ENCODE measurements around the gene FAM156B. TPM values are rescaled to one million over a fixed set of nuclear protein-coding genes. Genes with fewer than 3 reads are reported as not detected.
"Not testable (repeated sequence)": the region's sequence is repeated elsewhere in the genome, so short reads cannot be mapped to it uniquely, and the experiment has no call there.

Gene FAM156B
- total RNA-seq (2014; rRNA removed; shearing (Covaris generic); ENCODE audit: low replicate concordance) = 10.2 and 15.0 TPM in 2 replicates

DNA sequence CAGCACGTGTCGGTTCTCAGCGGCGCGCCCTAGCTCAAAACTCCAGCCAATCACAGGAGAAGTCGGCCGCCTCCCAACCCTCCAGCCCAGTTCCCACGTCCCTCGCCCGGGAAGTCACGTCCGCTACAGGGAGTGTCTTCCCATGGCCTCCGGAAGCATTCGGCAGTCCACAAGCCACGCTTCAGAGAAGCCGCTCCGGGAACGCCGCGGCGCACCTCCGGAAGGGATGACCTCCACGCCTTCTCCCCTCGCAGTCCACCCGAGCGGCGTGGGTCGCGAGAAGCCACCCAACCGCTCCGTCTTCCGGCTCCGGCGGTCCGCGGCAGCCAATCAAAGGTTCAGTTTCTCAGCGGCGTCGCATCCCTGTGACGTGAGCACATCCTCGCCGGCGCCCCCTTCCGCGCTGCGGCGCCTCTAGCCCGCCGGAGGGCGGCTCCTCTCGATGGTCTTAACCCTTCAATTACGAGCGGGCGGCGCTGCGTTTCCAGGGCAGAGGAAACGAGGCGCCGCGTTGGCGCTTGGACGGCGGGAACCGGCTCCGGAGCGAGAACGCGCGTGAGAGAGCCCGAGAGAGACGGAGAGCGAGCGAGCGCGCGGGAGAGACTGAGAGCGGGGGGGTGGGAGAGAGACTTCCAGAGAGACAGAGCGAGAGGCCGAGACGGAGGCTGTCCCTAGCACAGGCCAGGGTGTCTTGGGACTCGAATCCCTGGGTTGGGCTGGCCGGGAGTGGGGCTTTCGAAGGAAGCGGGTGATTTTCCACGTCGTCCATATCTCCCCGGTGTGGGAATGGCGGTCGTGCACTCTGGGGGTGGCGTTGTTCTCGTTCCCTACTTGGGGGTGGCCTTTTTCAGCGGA, at the start of gene FAM156B:
Gene FAM156B, plus strand, starts transcription at position 476 of the 855 bp plus-strand sequence. CDS start 9,896 bp downstream, outside the sequence.
- not testable (repeated sequence) for H2AFZ ChIP-seq (ENCODE audit: low read length); H3K27me3 ChIP-seq (ENCODE audit: low read length); H3K79me2 ChIP-seq (ENCODE audit: low read length); H3K9me3 ChIP-seq (ENCODE audit: low read length); H3K9me2 ChIP-seq (replicated peaks; ENCODE audit: insufficient read depth, low read length); H3K4me2 ChIP-seq (ENCODE audit: low read depth, low read length, poor library complexity, severe bottlenecking); H3K9ac ChIP-seq (ENCODE audit: low read length); DNase-seq; H3K4me1 ChIP-seq (ENCODE audit: low read length); H3K36me3 ChIP-seq (ENCODE audit: insufficient read depth, low read length); H3K4me3 ChIP-seq (ENCODE audit: low read length); H3K27ac ChIP-seq (ENCODE audit: low read length); H4K20me1 ChIP-seq (ENCODE audit: insufficient read depth, low read depth, low read length)

DNA sequence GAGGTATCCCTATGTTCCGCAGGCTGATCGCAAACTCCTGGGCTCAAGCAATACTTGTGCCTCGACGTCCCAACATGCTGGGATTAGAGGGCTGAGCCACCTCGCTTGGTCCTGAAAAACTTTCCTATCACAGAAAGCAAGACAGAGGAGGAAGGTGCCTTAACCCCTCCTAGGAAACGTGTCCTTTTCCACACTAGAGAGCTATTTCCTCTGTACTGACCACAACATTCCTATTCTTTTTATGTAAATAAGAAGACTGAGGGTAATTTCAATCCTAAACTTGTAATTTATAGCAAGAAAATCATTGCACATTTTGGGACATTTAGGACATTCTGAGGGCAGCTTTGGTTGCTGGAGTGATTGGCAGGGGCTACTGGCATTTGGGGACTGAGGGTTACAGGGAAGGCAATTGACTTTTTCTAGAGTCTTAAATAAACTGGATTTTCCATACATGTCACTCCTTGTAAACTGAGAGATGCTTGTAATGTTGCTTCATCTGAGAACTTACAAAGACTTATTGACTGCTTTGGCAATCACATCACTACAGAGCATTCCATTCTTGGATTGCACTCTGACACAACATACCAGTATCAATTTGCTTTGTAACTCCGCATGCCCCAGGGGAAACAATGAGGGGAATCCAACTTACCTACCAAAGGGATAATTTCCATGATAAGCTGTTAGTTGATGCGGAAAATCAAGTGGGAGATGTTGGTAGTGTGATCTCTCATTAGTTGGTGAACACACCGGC, 44.8 kb upstream of the FAM156B start:
- Histone ChIP-seq H3K36me3 (ENCODE audit: insufficient read depth, low read length) (no peaks in the 10 kb centered on the region), H3K79me2 (ENCODE audit: low read length) (no peaks in the 10 kb centered on the region), H3K4me3 (ENCODE audit: low read length) (no peak overlapping the region), H4K20me1 (ENCODE audit: insufficient read depth, low read depth, low read length) (no peaks in the 10 kb centered on the region), H3K4me2 (ENCODE audit: low read depth, low read length, poor library complexity, severe bottlenecking) (no peak overlapping the region), H2AFZ (ENCODE audit: low read length) (no peak overlapping the region), H3K27ac (ENCODE audit: low read length) (no peak overlapping the region), H3K9ac (ENCODE audit: low read length) (no peak overlapping the region), H3K9me2 (replicated peaks; ENCODE audit: insufficient read depth, low read length) (no peaks in the 10 kb centered on the region), H3K9me3 (ENCODE audit: low read length) (no peaks in the 10 kb centered on the region), H3K27me3 (ENCODE audit: low read length) (no peaks in the 10 kb centered on the region), H3K4me1 (ENCODE audit: low read length) (peaks cover 14% of the 10 kb centered on the region)
- no peak for DNase-seq

DNA sequence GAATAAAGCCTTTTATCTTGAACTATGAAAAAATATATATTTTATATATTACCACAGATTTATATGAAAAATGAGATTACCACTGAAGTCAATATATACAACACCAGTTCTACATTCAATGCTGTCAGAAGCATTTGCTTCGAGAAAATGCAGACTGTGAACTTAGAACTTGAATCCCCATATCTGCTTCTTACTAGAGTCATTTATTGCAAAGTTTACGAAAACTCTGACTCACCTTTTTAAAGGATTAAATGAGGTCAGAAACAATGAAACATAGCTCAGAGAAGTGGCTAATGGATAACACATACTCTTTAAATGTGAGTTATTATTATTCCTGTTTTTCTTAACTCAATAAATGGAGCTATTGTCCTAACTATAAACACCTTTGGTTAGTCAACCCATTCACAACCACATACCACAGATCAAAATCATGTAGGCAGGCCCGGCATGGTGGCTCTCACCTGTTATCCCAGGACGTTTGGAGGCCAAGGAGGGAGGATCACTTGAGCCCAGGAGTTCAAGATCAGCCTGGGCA, 40.1 kb upstream of the FAM156B start:
- H3K79me2 ChIP-seq (ENCODE audit: low read length); H3K27ac ChIP-seq (ENCODE audit: low read length); H3K4me3 ChIP-seq (ENCODE audit: low read length); H2AFZ ChIP-seq (ENCODE audit: low read length); H3K4me2 ChIP-seq (ENCODE audit: low read depth, low read length, poor library complexity, severe bottlenecking); H4K20me1 ChIP-seq (ENCODE audit: insufficient read depth, low read depth, low read length); DNase-seq; H3K9me2 ChIP-seq (replicated peaks; ENCODE audit: insufficient read depth, low read length); H3K9ac ChIP-seq (ENCODE audit: low read length); H3K9me3 ChIP-seq (ENCODE audit: low read length); H3K36me3 ChIP-seq (ENCODE audit: insufficient read depth, low read length); H3K27me3 ChIP-seq (ENCODE audit: low read length): not testable (repeated sequence)
- H3K4me1 ChIP-seq (ENCODE audit: low read length) = peaks cover 14% of the 10 kb centered on the region

DNA sequence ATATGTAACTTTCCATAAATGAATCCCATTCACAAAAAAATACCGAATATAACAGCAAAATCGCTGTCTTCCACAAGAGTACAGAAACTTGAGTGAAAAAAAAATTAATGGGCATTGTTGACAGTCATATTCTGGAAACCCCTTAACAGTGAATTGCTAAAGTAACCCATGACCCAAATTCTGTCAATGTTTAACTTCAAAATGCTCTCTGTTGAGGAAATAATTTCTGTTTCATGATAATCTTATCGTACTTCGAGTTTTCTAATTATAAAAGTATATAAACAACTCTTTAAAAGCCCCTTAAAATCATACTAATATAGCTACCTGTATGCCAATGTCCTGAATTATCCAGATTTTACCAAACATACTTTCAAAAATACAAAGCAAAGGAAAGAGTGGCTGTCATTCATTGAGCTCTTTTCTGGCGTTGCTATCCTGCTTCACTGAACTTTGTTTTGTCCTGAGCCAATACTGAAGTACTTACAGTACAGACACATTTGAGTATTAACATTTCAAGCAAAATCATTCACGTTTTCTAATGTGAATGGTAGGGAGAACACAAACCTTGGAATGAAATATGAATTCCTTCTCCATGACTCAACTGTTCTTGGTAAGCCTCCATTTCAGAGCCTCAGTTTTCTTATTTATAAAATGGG, 31.7 kb upstream of the FAM156B start:
- H3K4me3 ChIP-seq (ENCODE audit: low read length) = no peak overlapping the region
- H2AFZ ChIP-seq (ENCODE audit: low read length) = no peak overlapping the region
- no peak overlapping the region for H3K9ac ChIP-seq (ENCODE audit: low read length)
- H4K20me1 ChIP-seq (ENCODE audit: insufficient read depth, low read depth, low read length) = no peaks in the 10 kb centered on the region
- no peaks in the 10 kb centered on the region for H3K9me3 ChIP-seq (ENCODE audit: low read length)
- H3K4me1 ChIP-seq (ENCODE audit: low read length) = no peaks in the 10 kb centered on the region
- H3K9me2 ChIP-seq (replicated peaks; ENCODE audit: insufficient read depth, low read length) = no peaks in the 10 kb centered on the region
- H3K27me3 ChIP-seq (ENCODE audit: low read length) = no peaks in the 10 kb centered on the region
- no peaks in the 10 kb centered on the region for H3K36me3 ChIP-seq (ENCODE audit: insufficient read depth, low read length)
- DNase-seq = no peak
- no peak overlapping the region for H3K27ac ChIP-seq (ENCODE audit: low read length)
- H3K79me2 ChIP-seq (ENCODE audit: low read length) = no peaks in the 10 kb centered on the region
- no peak overlapping the region for H3K4me2 ChIP-seq (ENCODE audit: low read depth, low read length, poor library complexity, severe bottlenecking)

- Histone ChIP-seq H3K4me3 (ENCODE audit: low read length) (no peak within 1 kb of the TSS), H3K4me2 (ENCODE audit: low read depth, low read length, poor library complexity, severe bottlenecking) (no peak within 1 kb of the TSS), H3K9me2 (replicated peaks; ENCODE audit: insufficient read depth, low read length) (no peaks in the 10 kb centered on the region), H3K79me2 (ENCODE audit: low read length) (no peaks in the 10 kb centered on the region), H3K9ac (ENCODE audit: low read length) (no peak within 1 kb of the TSS), H3K4me1 (ENCODE audit: low read length) (no peaks in the 10 kb centered on the region), H4K20me1 (ENCODE audit: insufficient read depth, low read depth, low read length) (no peaks in the 10 kb centered on the region), H3K36me3 (ENCODE audit: insufficient read depth, low read length) (no peaks in the 10 kb centered on the region), H3K9me3 (ENCODE audit: low read length) (no peaks in the 10 kb centered on the region), H3K27ac (ENCODE audit: low read length) (no peak within 1 kb of the TSS), H2AFZ (ENCODE audit: low read length) (no peak within 1 kb of the TSS), H3K27me3 (ENCODE audit: low read length) (no peaks in the 10 kb centered on the region)
- no peak for DNase-seq
These were observed 29.4 kb upstream of the FAM156B start, which contains the start of gene XAGE3 for GRCh38 chrX:52867610-52868348. Gene XAGE3, minus strand, starts transcription at chrX:52868083. Its CDS starts 950 bp downstream, at chrX:52867133.

GRCh38 chrX:52870046-52870445, 27.1 kb upstream of the FAM156B start:
- Histone ChIP-seq H3K4me1 (ENCODE audit: low read length) (no peaks in the 10 kb centered on the region), H3K36me3 (ENCODE audit: insufficient read depth, low read length) (no peaks in the 10 kb centered on the region), H3K4me3 (ENCODE audit: low read length) (no peak overlapping the region), H3K27ac (ENCODE audit: low read length) (no peak overlapping the region), H3K4me2 (ENCODE audit: low read depth, low read length, poor library complexity, severe bottlenecking) (no peak overlapping the region), H3K9me2 (replicated peaks; ENCODE audit: insufficient read depth, low read length) (no peaks in the 10 kb centered on the region), H3K79me2 (ENCODE audit: low read length) (no peaks in the 10 kb centered on the region), H3K27me3 (ENCODE audit: low read length) (no peaks in the 10 kb centered on the region), H2AFZ (ENCODE audit: low read length) (no peak overlapping the region), H3K9ac (ENCODE audit: low read length) (no peak overlapping the region), H3K9me3 (ENCODE audit: low read length) (no peaks in the 10 kb centered on the region), H4K20me1 (ENCODE audit: insufficient read depth, low read depth, low read length) (no peaks in the 10 kb centered on the region)
- no peak for DNase-seq

DNA sequence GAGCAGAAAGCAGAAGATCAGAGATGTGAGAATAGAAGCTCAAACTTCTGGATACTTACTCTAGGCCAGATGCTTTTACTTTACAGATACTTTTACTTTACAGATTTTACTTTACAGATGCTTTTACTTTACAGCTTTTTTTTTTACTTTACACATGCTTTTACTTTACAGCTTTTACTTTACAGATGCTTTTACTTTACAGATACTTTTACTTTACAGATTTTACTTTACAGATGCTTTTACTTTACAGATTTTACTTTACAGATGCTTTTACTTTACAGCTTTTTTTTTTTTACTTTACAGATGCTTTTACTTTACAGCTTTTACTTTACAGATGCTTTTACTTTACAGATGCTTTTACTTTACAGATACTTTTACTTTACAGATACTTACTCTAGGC, 23.3 kb upstream of the FAM156B start:
- H3K9me2 ChIP-seq (replicated peaks; ENCODE audit: insufficient read depth, low read length); H3K4me3 ChIP-seq (ENCODE audit: low read length); H4K20me1 ChIP-seq (ENCODE audit: insufficient read depth, low read depth, low read length); H3K27ac ChIP-seq (ENCODE audit: low read length); H3K9ac ChIP-seq (ENCODE audit: low read length); H3K9me3 ChIP-seq (ENCODE audit: low read length); H3K4me1 ChIP-seq (ENCODE audit: low read length); H3K27me3 ChIP-seq (ENCODE audit: low read length); H3K36me3 ChIP-seq (ENCODE audit: insufficient read depth, low read length); DNase-seq; H3K79me2 ChIP-seq (ENCODE audit: low read length); H3K4me2 ChIP-seq (ENCODE audit: low read depth, low read length, poor library complexity, severe bottlenecking); H2AFZ ChIP-seq (ENCODE audit: low read length): not testable (repeated sequence)
